ENCODE data around the gene GLI1. TPM values are rescaled to one million over a fixed set of nuclear protein-coding genes. Genes with fewer than 3 reads are reported as not detected.

Gene GLI1
- total RNA-seq, 1 experiment from 2014 or later: 6.4 TPM

- no peaks in the 10 kb centered on the region for H3K79me2 ChIP-seq (ENCODE audit: insufficient read depth, low read length)
- no peak overlapping the region for H3K9ac ChIP-seq (ENCODE audit: low read length)
- TF ChIP-seq, protein P1, sequence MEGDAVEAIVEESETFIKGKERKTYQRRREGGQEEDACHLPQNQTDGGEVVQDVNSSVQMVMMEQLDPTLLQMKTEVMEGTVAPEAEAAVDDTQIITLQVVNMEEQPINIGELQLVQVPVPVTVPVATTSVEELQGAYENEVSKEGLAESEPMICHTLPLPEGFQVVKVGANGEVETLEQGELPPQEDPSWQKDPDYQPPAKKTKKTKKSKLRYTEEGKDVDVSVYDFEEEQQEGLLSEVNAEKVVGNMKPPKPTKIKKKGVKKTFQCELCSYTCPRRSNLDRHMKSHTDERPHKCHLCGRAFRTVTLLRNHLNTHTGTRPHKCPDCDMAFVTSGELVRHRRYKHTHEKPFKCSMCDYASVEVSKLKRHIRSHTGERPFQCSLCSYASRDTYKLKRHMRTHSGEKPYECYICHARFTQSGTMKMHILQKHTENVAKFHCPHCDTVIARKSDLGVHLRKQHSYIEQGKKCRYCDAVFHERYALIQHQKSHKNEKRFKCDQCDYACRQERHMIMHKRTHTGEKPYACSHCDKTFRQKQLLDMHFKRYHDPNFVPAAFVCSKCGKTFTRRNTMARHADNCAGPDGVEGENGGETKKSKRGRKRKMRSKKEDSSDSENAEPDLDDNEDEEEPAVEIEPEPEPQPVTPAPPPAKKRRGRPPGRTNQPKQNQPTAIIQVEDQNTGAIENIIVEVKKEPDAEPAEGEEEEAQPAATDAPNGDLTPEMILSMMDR (IDR thresholded peaks at IDR 0.05 in 2 of 3, conservative IDR thresholded peaks at IDR 0.05 in 1 of 3; ENCODE audit: borderline replicate concordance in 1 of 3, insufficient read depth in 1 of 3, low read depth in 2 of 3, low read length in 2 of 3): no peak
- TF ChIP-seq TCF7L2 (IDR thresholded peaks at IDR 0.05; ENCODE audit: borderline replicate concordance, extremely low read depth, insufficient read depth, insufficient read length) (no peak), SIN3A (IDR thresholded peaks at IDR 0.05; ENCODE audit: low read depth) (no peak), SP1 (IDR thresholded peaks at IDR 0.05; ENCODE audit: low read depth) (no peak), CBX3 (IDR thresholded peaks at IDR 0.05; ENCODE audit: low read depth) (no peak), ZNF274 (IDR thresholded peaks at IDR 0.05; ENCODE audit: low read depth, low read length) (no peak), EZH2phosphoT487 (IDR thresholded peaks at IDR 0.05; ENCODE audit: borderline replicate concordance) (no peak), REST (IDR thresholded peaks at IDR 0.05; ENCODE audit: low read depth) (no peak), POLR2AphosphoS5 (IDR thresholded peaks at IDR 0.05; ENCODE audit: low read depth, low read length) (no peak), FOSL1 (IDR thresholded peaks at IDR 0.05; ENCODE audit: low read depth) (no peak), ZBTB33 (IDR thresholded peaks at IDR 0.05; ENCODE audit: extremely low read depth, insufficient replicate concordance, low read length) (no peak), EZH2 (IDR thresholded peaks at IDR 0.05) (no peak), JUND (IDR thresholded peaks at IDR 0.05) (no peak), EGR1 (IDR thresholded peaks at IDR 0.05; ENCODE audit: low read depth) (no peak), CEBPB (IDR thresholded peaks at IDR 0.05; ENCODE audit: low read depth) (no peak), ELF1 (IDR thresholded peaks at IDR 0.05; ENCODE audit: borderline replicate concordance, low read depth) (no peak), RAD21 (IDR thresholded peaks at IDR 0.05; ENCODE audit: low read depth) (no peak)
- TF ChIP-seq, protein P2, sequence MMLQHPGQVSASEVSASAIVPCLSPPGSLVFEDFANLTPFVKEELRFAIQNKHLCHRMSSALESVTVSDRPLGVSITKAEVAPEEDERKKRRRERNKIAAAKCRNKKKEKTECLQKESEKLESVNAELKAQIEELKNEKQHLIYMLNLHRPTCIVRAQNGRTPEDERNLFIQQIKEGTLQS (IDR thresholded peaks at IDR 0.05): no peak
- no peaks in the 10 kb centered on the region for H3K36me3 ChIP-seq (ENCODE audit: control insufficient read depth in 1 of 2, insufficient read depth in 2 of 2, low read length in 2 of 2)
- RAD21 ChIA-PET (ENCODE audit: low non-redundant PET in 1 of 2, low total read pairs in 2 of 2, uncharacterized antibody in 2 of 2, unreplicated experiment in 2 of 2): no interaction called here
- no peak overlapping the region for H3K4me2 ChIP-seq (ENCODE audit: low read length)
- no peak overlapping the region for H2AFZ ChIP-seq (ENCODE audit: low read depth, low read length, poor library complexity, severe bottlenecking)
- POLR2A ChIA-PET: no interaction called here
- no peaks in the 10 kb centered on the region for H4K20me1 ChIP-seq (ENCODE audit: insufficient read depth)
- BruUV-seq (replicated peaks): no TSS peak
- intact Hi-C loops (cut with micrococcal nuclease): no loop called here
- H3K9me3 ChIP-seq (ENCODE audit: control insufficient read depth in 1 of 2, insufficient read depth in 1 of 2, low read depth in 1 of 2, low read length in 2 of 2): no peaks in the 10 kb centered on the region
- H3K27me3 ChIP-seq (ENCODE audit: insufficient read depth, low read length): peaks cover 24% of the 10 kb centered on the region; the same call in 1 of the 2 replicates
- H3K4me3 ChIP-seq (replicated peaks in 1 of 2; ENCODE audit: low read depth in 1 of 2, low read length in 2 of 2): no peak overlapping the region
- no peaks in the 10 kb centered on the region for H3K9me2 ChIP-seq (ENCODE audit: insufficient read depth)
- DNase-seq (ENCODE audit: low read depth, low spot score) (no peak), ATAC-seq (no peak)
- CTCF ChIA-PET: no interaction called here
- H3K27ac ChIP-seq (ENCODE audit: low read depth, low read length): no peak overlapping the region
- peaks cover 0 to 14% of the 10 kb centered on the region in 2 experiments; a peak in 2 of 4 replicates for H3K4me1 ChIP-seq (ENCODE audit: control insufficient read depth in 1 of 2, insufficient read depth in 2 of 2, low read length in 2 of 2)
These were observed 13.8 kb downstream of the GLI1 start for GRCh38 chr12:57473392-57473791.

Data from HCT116 (cell line).